Sigmoid colon (tissue), 4 donors: ENCODE results near the gene GABBR2.

Experiments
- POLR2AphosphoS5 ChIP-seq, 4 donors: sonication (generic); formaldehyde crosslinking; IDR thresholded peaks; one replicate each; pipeline ENCODE4 v1.6.1; 2017; ENCODE audit warnings: antibody characterized with exemption in 4 of 4
- TF ChIP-seq, protein P1 (sequence below), 4 experiments: fragments of 450-650 bp in 3 of 4; fragments of 200-600 bp in 1 of 4; IDR thresholded peaks; one replicate each; pipeline ENCODE4 v1.5.1; 2016 to 2019; ENCODE audit warnings: antibody characterized with exemption in 4 of 4, mild to moderate bottlenecking in 3 of 4, moderate library complexity in 2 of 4

DNA sequence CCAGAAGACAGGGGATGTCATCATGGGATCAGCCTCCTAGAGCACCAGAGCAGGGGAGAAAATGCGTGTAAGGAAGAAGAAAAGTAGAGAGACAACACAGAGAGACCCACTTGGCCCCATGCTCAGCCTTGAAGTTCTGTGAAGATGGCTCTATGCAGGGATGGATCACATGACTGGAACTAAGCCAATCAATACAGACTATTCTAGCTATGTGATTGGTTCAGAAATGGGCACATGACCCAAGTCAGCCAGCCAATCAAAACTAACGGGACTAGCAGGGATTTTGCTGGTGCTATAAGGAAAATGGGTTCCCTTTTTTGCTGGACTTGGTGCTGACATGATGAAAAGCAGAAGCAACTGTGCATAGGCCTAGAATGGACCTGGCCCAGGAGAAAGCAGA is 280.3 kb downstream of the GABBR2 start:
- no peak for TF ChIP-seq POLR2AphosphoS5 (IDR thresholded peaks at IDR 0.05)
- TF ChIP-seq, protein P1, sequence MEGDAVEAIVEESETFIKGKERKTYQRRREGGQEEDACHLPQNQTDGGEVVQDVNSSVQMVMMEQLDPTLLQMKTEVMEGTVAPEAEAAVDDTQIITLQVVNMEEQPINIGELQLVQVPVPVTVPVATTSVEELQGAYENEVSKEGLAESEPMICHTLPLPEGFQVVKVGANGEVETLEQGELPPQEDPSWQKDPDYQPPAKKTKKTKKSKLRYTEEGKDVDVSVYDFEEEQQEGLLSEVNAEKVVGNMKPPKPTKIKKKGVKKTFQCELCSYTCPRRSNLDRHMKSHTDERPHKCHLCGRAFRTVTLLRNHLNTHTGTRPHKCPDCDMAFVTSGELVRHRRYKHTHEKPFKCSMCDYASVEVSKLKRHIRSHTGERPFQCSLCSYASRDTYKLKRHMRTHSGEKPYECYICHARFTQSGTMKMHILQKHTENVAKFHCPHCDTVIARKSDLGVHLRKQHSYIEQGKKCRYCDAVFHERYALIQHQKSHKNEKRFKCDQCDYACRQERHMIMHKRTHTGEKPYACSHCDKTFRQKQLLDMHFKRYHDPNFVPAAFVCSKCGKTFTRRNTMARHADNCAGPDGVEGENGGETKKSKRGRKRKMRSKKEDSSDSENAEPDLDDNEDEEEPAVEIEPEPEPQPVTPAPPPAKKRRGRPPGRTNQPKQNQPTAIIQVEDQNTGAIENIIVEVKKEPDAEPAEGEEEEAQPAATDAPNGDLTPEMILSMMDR (IDR thresholded peaks at IDR 0.05) = no peak
